ENCODE data around the gene CDC14B. TPM values are rescaled to one million over a fixed set of nuclear protein-coding genes. Genes with fewer than 3 reads are reported as not detected.
"Not testable (repeated sequence)": the region's sequence is repeated elsewhere in the genome, so short reads cannot be mapped to it uniquely, and the experiment has no call there.

CDC14B gene
- total RNA-seq, 5 donors from 2014 or later (not counting 1 experiment from before 2014, with no cell fraction given) = 4.8 to 11.9 (median 7.2) TPM

DNA sequence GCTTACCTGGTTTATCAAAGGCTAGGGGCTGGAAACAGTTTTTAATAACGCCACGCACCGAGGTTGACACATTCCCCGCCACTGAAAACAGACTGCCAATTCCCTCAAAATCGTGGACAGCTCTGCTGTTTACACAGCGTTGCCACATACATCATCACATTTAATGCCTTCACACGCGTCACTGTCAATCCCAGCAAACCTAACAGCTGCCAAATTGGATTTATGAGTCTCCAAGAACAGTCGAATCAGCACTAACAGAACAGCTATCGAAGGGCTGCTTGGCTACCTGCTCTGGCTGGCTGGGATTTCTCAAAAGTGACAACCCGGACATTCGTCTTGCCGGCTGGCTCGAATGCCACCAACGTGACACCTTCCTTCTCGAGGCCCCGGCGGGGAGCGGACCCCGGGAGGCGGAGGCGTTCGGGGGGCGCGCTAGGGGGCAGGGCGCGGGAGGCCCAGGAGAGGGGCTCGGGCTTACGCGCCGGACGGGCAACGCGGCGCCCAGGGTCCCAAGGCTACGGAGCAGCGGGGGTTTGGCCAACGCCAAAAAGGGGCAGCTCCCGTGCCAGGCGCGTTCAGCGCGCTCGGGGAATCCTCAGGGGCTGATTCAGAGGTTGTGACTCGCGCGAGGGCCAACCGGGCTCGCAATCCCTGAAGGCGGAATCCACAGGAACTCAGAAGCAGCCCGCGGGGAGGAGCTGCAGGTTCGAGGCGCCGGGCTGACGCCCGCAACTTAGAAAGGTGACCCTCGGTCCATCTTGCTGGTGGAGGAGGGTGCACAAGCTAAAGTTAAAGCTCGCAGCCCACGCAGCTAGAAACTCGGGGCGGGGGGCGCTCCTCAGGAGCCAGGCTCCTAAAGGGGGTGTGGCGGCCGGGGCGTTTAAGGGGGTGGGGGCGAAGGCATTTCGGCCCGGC is 1.2 kb downstream of the CDC14B start:
- no peaks in the 10 kb centered on the region for H3K9me3 Mint-ChIP-seq
- H3K4me3 Mint-ChIP-seq = peak overlapping the region; percentile 55 to 68 (median 58)
- WGBS (ENCODE audit: insufficient coverage) = 15% methylated on average over 69 of the region's 69 CpGs
- no peaks in the 10 kb centered on the region for H3K36me3 Mint-ChIP-seq
- peaks cover 3 to 49% of the 10 kb centered on the region in 2 experiments for H3K27me3 ChIP-seq (replicated peaks in 1 of 2; ENCODE audit: control insufficient read depth in 2 of 2, extremely low read depth in 1 of 2, insufficient read depth in 2 of 2, low read length in 1 of 2)
- H3K36me3 ChIP-seq (ENCODE audit: control insufficient read depth in 2 of 2, extremely low read depth in 1 of 2, insufficient read depth in 1 of 2, low read length in 1 of 2) = no peaks in the 10 kb centered on the region
- peaks cover 4 to 16% (median 8%) of the 10 kb centered on the region in 3 donors for H3K4me1 Mint-ChIP-seq
- H3K27ac Mint-ChIP-seq = no peak overlapping the region
- peak overlapping the region; percentile 32 to 46 for H3K4me3 ChIP-seq (ENCODE audit: control insufficient read depth in 1 of 2, extremely low read depth in 1 of 2, low read length in 1 of 2)
- no peaks in the 10 kb centered on the region for H3K9me3 ChIP-seq
- ChIA-PET POLR2A (no interaction called here), CTCF (no interaction called here)
- peaks cover 0 to 13% of the 10 kb centered on the region in 2 experiments for H3K4me1 ChIP-seq (ENCODE audit: control insufficient read depth in 1 of 2, extremely low read depth in 1 of 2, insufficient read depth in 2 of 2, low read length in 2 of 2)
- H3K27ac ChIP-seq (ENCODE audit: low read length) = no peak overlapping the region
- H3K27me3 Mint-ChIP-seq = peaks cover 51% of the 10 kb centered on the region in 2 donors
- DNase-seq (peak in 12 of 35 experiments; percentile 2 to 20 (median 4)), ATAC-seq (replicated peaks in 1 of 4) (peak in 2 of 4 experiments; percentile 3 to 18)

DNA sequence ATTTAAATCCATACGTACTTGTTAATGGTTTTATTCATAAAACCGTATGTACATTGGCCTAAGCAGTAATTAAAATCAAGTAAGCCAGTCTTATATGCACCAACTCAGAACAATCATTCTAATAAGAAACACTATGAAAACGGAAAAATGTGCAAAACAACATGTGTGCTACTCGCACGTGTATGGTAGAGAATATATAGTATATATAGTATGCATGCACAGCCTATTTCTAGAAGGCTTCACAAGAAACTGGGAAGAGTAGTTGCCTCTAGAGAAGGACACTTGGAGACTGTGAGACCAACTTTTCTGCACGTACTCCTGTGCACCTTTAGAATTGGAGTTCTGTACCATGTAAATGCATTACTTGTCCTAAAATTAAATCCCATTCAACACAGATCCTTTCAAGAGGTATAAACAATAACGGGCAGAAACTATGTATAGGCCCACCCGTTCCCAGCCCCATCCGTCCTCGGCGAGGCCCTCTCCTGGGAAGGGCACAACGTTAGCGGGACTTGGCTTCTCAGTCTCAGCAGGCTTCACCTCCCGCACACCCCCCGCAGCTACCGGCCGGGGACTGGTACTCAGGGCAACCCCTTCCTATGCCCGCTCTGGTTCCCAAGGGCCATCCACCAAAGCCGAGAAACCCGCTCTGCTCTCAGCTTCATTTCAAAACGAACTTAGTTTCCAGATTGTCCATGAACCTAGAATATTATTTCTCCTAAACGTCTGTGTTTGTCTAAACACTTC is 2.0 kb downstream of the CDC14B start:
- ChIA-PET CTCF (no interaction called here), POLR2A (no interaction called here)
- WGBS (ENCODE audit: insufficient coverage) = 93% methylated on average over 17 of the region's 22 CpGs
- Histone ChIP-seq H3K27me3 (replicated peaks in 1 of 2; ENCODE audit: control insufficient read depth in 2 of 2, extremely low read depth in 1 of 2, insufficient read depth in 2 of 2, low read length in 1 of 2) (peaks cover 3 to 45% of the 10 kb centered on the region in 2 experiments), H3K36me3 (ENCODE audit: control insufficient read depth in 2 of 2, extremely low read depth in 1 of 2, insufficient read depth in 1 of 2, low read length in 1 of 2) (no peaks in the 10 kb centered on the region), H3K4me3 (ENCODE audit: control insufficient read depth in 1 of 2, extremely low read depth in 1 of 2, low read length in 1 of 2) (no peak overlapping the region), H3K9me3 (no peaks in the 10 kb centered on the region), H3K4me1 (ENCODE audit: control insufficient read depth in 1 of 2, extremely low read depth in 1 of 2, insufficient read depth in 2 of 2, low read length in 2 of 2) (peaks cover 0 to 13% of the 10 kb centered on the region in 2 experiments), H3K27ac (ENCODE audit: low read length) (no peak overlapping the region)
- Mint-ChIP-seq H3K9me3 (no peaks in the 10 kb centered on the region), H3K36me3 (no peaks in the 10 kb centered on the region), H3K27me3 (peaks cover 56 to 57% of the 10 kb centered on the region in 2 donors), H3K4me3 (peak overlapping the region; percentile 55 to 68 (median 58)), H3K4me1 (peaks cover 4 to 16% (median 8%) of the 10 kb centered on the region in 3 donors), H3K27ac (no peak overlapping the region)
- ATAC-seq (replicated peaks in 1 of 4) (no peak), DNase-seq (no peak)

DNA sequence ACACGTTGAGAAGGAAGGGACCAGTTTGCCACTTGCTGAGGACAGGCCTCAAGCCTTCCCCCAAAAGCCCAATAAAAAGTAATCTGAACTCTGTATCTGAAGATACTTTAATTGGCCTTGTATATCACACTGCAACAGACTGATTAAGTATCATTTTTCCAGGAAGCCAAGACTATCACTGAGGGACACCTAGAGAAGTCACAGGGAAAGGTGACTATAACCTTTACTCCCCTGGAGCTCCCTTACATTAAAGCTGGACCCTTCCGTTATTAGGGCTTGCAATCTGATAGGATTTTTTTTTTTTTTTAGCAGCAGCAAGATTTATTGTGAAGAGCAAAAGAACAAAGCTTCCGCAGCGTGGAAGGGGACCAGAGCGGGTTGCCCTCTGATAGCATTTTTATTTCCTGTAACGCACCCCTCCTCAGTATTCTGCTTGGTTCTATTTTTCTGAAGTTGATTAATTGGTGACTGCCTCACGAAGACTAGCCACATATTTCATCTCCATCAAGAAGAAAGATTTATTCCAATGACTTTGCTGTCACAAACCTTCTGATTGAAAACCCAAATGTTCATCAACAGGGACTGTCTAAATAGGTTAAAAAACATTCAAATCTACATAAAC is 2.7 kb downstream of the CDC14B start:
- no peak overlapping the region for H3K4me3 ChIP-seq (ENCODE audit: control insufficient read depth in 1 of 2, extremely low read depth in 1 of 2, low read length in 1 of 2)
- ATAC-seq (replicated peaks in 1 of 4) (no peak), DNase-seq (no peak)
- Mint-ChIP-seq H3K9me3 (no peaks in the 10 kb centered on the region), H3K36me3 (no peaks in the 10 kb centered on the region), H3K27ac (no peak overlapping the region), H3K4me1 (peaks cover 4 to 16% (median 8%) of the 10 kb centered on the region in 3 donors), H3K4me3 (no peak overlapping the region), H3K27me3 (peaks cover 57 to 59% of the 10 kb centered on the region in 2 donors)
- no CpG with 5 or more reads among the region's 7 CpGs for WGBS (ENCODE audit: insufficient coverage)
- POLR2A ChIA-PET = no interaction called here
- H3K9me3 ChIP-seq = no peaks in the 10 kb centered on the region
- H3K27ac ChIP-seq (ENCODE audit: low read length) = no peak overlapping the region
- H3K4me1 ChIP-seq (ENCODE audit: control insufficient read depth in 1 of 2, extremely low read depth in 1 of 2, insufficient read depth in 2 of 2, low read length in 2 of 2) = peaks cover 0 to 13% of the 10 kb centered on the region in 2 experiments
- CTCF ChIA-PET = no interaction called here
- peaks cover 3 to 44% of the 10 kb centered on the region in 2 experiments for H3K27me3 ChIP-seq (replicated peaks in 1 of 2; ENCODE audit: control insufficient read depth in 2 of 2, extremely low read depth in 1 of 2, insufficient read depth in 2 of 2, low read length in 1 of 2)
- H3K36me3 ChIP-seq (ENCODE audit: control insufficient read depth in 2 of 2, extremely low read depth in 1 of 2, insufficient read depth in 1 of 2, low read length in 1 of 2) = no peaks in the 10 kb centered on the region

DNA sequence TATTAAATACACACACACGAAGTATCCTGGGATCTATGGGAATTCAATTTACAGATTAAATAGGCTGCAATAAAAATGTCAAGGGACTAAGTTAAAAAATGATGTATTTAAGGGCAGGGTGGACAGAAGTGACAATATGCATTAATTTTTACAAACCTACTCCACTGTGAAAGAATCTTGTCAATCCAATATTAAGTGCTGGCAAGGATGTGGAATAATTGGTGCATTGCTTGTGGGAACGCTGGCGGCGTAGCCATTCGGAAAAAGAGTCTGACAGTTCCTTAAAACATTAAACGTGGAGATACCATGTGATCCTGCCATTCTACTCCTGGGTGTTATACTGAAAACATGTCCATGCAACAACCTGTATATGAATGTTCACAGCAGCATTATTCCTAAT is 4.2 kb downstream of the CDC14B start:
- Histone ChIP-seq H3K4me3 (ENCODE audit: control insufficient read depth in 1 of 2, extremely low read depth in 1 of 2, low read length in 1 of 2) (no peak overlapping the region), H3K36me3 (ENCODE audit: control insufficient read depth in 2 of 2, extremely low read depth in 1 of 2, insufficient read depth in 1 of 2, low read length in 1 of 2) (no peaks in the 10 kb centered on the region), H3K9me3 (no peaks in the 10 kb centered on the region), H3K27me3 (replicated peaks in 1 of 2; ENCODE audit: control insufficient read depth in 2 of 2, extremely low read depth in 1 of 2, insufficient read depth in 2 of 2, low read length in 1 of 2) (peaks cover 2 to 36% of the 10 kb centered on the region in 2 experiments), H3K27ac (ENCODE audit: low read length) (no peak overlapping the region), H3K4me1 (ENCODE audit: control insufficient read depth in 1 of 2, extremely low read depth in 1 of 2, insufficient read depth in 2 of 2, low read length in 2 of 2) (peaks cover 0 to 13% of the 10 kb centered on the region in 2 experiments)
- no peak for DNase-seq
- ATAC-seq (replicated peaks in 1 of 4) = no peak
- no peak overlapping the region for H3K27ac Mint-ChIP-seq
- H3K36me3 Mint-ChIP-seq = no peaks in the 10 kb centered on the region
- peaks cover 49 to 60% of the 10 kb centered on the region in 2 donors for H3K27me3 Mint-ChIP-seq
- peaks cover 4 to 12% (median 7%) of the 10 kb centered on the region in 3 donors for H3K4me1 Mint-ChIP-seq
- ChIA-PET CTCF (no interaction called here), POLR2A (no interaction called here)
- no peaks in the 10 kb centered on the region for H3K9me3 Mint-ChIP-seq
- 85% methylated on average over 5 of the region's 6 CpGs for WGBS (ENCODE audit: insufficient coverage)
- no peak overlapping the region for H3K4me3 Mint-ChIP-seq

DNA sequence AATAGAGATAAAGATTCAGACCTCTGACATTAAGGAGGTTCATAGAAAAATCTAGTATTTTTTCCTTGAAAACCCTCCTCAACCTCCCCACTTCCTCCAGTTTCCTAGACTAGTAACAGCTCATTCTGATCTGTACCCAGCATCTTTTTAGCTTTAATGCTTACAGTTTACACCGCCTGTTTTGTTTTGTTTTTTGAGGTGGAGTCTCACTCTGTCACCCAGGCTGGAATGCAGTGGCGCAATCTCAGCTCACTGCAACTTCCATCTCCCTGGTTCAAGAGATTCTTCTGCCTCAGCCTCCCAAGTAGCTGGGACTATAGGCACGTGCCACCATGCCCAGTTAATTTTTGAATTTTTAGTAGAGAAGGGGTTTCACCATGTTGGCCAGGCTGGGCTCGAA is 5.0 kb downstream of the CDC14B start:
- H3K36me3 ChIP-seq (ENCODE audit: control insufficient read depth in 2 of 2, extremely low read depth in 1 of 2, insufficient read depth in 1 of 2, low read length in 1 of 2); H3K9me3 Mint-ChIP-seq; H3K4me3 Mint-ChIP-seq; POLR2A ChIA-PET; H3K4me3 ChIP-seq (ENCODE audit: control insufficient read depth in 1 of 2, extremely low read depth in 1 of 2, low read length in 1 of 2); ATAC-seq (replicated peaks in 1 of 4); H3K4me1 Mint-ChIP-seq; H3K4me1 ChIP-seq (ENCODE audit: control insufficient read depth in 1 of 2, extremely low read depth in 1 of 2, insufficient read depth in 2 of 2, low read length in 2 of 2); H3K27ac ChIP-seq (ENCODE audit: low read length); H3K27ac Mint-ChIP-seq; H3K36me3 Mint-ChIP-seq; DNase-seq; H3K9me3 ChIP-seq: not testable (repeated sequence)
- peaks cover 44 to 58% of the 10 kb centered on the region in 2 donors for H3K27me3 Mint-ChIP-seq
- CTCF ChIA-PET = interaction anchor here in 1 of 2 donors (0.7 kb wide), 1 partner anchor 138 kb away, joined by 3 read pairs; no protein-coding TSS in a partner anchor
- WGBS (ENCODE audit: insufficient coverage) = no CpG with 5 or more reads among the region's 4 CpGs
- peaks cover 0 to 30% of the 10 kb centered on the region in 2 experiments for H3K27me3 ChIP-seq (replicated peaks in 1 of 2; ENCODE audit: control insufficient read depth in 2 of 2, extremely low read depth in 1 of 2, insufficient read depth in 2 of 2, low read length in 1 of 2)

Data from T-cell (primary cell).